GM19023 (cell line): ENCODE data around the gene SLC50A1.
"Not testable (repeated sequence)": the region's sequence is repeated elsewhere in the genome, so short reads cannot be mapped to it uniquely, and the experiment has no call there.

Experiments
- ATAC-seq: cut with Tn5 transposase; IDR thresholded peaks from one replicate; pipeline ENCODE4 v1.9.1; 2021; ENCODE audit warnings: mild to moderate bottlenecking, moderate library complexity; ENCODE audit not compliant: unreplicated experiment

Gene SLC50A1

DNA sequence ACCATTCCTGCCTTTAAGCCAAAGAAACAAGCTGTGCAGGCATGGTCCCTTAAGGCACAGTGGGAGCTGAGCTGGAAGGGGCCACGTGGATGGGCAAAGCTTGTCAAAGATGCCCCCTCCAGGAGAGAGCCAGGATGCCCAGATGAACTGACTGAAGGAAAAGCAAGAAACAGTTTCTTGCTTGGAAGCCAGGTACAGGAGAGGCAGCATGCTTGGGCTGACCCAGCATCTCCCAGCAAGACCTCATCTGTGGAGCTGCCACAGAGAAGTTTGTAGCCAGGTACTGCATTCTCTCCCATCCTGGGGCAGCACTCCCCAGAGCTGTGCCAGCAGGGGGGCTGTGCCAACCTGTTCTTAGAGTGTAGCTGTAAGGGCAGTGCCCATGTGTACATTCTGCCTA lies 1.3 kb upstream of the SLC50A1 start:
- no peak for ATAC-seq

DNA sequence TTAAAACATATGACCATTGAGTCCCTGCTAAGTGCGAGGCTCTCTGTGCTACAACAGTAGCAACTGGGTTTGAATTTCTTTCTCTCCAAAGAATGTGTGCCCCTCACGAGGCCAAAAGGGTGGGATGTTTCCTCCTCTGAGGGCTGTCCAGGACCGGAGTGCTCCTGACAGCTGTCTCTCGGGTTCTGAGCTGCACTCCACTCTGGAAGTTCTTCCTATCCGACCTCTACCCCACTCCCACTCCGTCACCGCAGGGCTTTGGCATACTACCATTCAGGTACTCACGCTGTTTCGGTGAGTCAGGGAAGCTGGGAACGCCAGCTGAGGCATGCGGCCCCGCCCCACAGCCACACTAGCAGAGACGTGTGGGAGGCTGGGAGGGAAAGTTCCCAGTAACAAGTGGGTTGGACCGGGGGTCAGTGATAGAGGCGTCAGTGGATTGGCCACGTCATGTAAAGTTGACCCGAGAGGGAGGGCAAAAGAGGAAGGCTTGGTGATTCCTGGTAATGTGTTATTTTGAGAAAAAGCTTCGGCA lies 705 bp upstream of the SLC50A1 start:
- peak; percentile 32 for ATAC-seq

DNA sequence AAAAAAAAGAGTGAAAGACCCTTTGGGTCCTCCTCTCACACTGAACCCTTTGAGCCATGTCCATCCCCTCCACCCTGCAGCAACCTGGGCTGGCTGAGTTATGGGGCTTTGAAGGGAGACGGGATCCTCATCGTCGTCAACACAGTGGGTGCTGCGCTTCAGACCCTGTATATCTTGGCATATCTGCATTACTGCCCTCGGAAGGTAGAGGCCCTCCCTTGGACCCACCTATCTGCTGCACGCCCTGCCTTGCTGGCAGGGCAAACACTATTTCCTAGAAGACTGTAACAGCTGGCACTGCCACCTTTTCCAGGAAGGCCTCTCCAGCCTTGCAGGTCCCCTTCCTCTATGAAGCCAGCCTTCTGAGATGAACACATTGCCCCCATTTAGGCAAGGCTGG lies 1.1 kb downstream of the SLC50A1 start:
- no peak for ATAC-seq

DNA sequence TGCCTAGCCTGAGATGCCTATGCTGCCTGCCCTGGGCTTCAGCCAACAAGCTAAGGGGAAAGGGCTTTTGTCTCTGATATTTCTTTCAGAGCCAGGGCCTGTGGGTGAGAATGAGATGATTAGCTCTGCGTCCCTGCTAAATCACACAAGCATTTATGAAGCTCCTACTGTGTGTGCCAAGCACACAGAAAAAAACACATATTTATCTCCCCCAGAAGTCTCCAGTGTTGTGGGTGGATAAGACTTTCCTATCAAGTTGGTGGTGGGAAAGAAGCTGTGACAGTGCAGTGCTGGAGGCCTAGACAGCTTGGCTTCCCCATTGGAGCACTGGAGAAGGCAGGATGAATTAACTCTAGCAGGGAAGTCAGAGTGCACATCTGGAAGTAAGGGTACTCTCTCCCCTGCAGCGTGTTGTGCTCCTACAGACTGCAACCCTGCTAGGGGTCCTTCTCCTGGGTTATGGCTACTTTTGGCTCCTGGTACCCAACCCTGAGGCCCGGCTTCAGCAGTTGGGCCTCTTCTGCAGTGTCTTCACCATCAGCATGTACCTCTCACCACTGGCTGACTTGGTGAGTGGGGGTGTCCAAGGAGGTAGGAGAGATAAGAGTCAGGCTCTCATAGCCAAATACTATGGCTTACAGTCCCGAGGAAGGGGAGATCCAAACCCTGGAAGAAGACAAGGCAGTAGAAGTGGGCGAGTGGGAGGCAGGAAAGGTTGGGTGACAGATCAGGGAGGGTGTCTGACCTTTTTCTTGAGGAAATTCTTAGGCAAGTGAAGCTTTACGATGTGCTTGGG lies 1.7 kb downstream of the SLC50A1 start:
- ATAC-seq, result no peak

DNA sequence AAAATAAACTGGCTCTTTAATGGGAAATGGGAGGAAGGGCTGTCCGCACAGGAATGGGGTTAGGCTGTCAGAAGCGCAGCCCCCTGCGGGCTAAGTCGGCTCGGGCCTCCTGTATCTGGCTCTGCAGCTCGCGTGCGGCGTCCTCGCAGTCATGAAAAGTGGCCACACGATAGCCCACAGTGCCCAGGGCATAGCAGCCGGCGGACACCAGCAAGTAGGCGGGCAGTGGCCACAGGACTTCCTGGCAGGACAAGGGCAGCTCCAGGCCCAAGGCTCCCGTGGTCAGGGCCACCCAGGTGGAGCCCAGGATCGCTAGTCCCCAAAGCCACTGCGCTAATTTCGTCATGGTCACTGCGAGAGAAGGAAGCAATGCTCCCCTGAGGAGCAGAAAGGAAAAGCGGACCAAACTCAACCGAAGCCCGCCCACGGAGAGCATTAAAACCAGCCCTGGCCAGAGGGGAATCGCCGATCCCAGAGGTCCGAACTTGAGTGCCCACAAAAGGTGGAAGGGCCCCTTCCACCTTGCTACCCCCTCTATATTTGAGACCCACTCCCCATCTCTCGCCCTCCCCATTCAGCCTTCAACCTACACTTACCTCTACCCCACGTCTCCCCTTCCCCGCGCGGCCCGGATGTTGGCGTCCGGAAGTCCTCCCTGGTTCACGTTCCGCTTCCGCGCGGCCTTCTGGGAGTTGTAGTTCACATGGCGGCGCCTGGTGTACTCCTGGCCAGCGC lies 4.4 kb downstream of the SLC50A1 start, which contains the start of gene DPM3:
Gene DPM3 (minus strand): TSS at position 637 of the 735 bp plus-strand sequence. CDS start 291 bp downstream, at position 346.
- ATAC-seq, result peak; percentile 69

DNA sequence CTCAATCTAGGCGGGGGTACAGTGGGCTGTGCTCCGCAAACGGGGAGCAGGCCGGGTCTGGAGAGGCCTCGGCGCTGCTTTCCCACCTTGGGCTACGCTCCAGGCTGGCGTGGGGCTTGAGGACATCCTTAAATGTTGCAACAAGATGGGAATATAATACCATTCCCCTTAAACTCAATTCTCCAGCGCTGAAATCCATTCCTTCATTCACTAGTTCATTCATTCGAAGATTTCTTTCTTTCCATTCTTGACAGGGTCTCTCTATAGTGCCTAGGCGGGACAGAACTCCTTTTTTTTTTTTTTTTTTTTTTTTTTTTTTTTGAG lies 4.9 kb downstream of the SLC50A1 start:
- no peak for ATAC-seq

DNA sequence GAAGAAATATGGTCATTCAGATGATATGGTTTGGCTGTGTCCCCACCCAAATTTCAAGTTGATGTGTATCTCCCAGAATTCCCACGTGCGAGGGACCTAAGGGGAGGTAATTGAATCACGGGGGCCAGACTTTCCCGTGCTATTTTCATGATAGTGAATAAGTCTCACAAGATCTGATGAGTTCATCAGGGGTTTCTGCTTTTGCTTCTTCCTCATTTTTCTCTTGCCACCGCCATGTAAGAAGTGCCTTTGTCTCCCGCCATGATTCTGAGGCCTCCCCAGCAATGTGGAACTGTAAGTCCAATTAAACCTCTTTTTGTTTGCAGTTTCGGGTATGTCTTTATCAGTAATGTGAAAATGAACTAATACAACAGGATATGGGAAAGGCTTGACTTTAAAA lies 6.1 kb downstream of the SLC50A1 start:
- ATAC-seq, result no peak

DNA sequence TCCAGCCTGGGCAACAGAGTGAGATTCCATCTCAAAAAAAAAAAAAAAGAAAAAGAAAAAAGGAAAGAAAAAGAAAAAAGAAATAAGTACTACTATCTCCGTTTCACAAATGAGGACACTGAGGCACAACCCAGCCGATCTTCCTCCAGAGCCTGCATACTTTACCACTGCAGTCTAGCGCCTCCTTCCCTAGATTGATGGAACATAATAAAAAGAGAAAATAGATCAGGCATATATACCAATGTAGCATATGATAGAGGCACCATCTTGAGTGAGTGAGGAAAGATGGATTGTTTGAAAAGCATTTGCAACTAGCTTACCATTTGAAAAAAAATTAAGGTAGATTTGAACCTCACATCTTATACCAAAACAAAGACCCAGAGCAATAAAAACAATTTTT lies 9.8 kb downstream of the SLC50A1 start:
- no peak for ATAC-seq

DNA sequence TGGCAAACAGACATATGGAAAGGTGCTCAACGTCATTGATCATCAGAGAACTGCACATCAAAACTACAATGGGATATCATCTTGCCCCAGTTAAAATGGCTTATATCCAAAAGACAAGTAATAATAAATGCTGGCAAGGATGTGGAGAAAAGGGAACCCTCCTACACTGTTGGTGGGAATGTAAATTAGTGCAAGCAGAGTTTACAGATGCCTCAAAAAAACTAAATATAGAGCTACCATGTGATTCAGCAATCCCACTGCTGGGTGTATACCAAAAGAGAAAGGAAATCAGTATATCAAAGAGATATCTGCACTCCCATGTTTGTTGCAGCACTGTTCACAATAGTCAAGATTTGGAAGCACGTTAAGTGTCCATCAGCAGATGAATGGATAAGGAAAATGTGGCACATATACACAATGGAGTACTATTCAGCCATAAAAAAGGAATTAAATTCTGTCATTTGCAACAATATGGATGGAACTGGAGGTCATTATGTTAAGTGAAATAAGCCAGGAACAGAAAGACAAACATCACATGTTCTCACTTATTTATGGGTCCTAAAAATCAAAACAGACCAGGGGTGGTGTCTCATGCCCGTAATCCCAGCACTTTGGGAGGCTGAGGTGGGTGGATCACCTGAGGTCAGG lies 20.5 kb downstream of the SLC50A1 start:
- ATAC-seq, result not testable (repeated sequence)

DNA sequence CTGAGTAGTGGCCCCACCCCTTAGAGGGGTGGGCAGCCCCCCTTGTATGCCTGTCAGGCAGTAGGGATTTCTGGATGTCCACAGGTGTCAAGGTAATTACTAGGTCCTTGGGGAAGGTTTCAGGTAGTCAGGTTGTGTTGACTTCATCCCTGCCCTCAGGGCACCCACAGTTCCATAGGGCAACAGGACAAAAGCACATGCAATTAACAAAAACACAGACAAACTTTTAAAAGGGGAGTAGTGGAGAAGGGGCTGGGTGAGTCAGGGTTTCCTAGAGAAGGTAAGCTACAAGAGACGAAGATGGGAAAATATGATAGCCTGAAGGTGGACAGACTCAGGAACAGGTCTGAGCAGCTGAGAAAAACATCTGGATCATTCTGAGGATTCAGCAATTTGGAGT lies 23.3 kb downstream of the SLC50A1 start:
- ATAC-seq, result no peak

DNA sequence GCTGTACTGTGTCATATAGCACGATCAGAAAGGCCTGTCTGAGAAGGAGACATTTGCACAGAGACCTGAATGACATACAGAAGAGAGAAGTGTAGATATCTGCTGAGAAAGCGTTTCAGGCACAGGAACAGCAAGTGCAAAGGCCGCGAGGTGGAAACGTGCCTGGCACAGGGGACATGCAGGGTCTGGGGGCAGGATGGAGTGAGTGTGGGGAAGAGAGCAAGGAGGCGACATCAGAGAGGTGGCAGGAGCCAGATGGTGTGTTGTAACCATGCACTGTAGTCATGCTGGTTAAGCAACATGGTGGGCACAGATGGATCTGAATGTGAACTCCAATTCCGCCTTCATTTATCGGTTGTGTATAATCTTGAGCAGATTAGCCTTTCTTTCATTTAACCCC lies 24.5 kb downstream of the SLC50A1 start:
- ATAC-seq, result no peak

DNA sequence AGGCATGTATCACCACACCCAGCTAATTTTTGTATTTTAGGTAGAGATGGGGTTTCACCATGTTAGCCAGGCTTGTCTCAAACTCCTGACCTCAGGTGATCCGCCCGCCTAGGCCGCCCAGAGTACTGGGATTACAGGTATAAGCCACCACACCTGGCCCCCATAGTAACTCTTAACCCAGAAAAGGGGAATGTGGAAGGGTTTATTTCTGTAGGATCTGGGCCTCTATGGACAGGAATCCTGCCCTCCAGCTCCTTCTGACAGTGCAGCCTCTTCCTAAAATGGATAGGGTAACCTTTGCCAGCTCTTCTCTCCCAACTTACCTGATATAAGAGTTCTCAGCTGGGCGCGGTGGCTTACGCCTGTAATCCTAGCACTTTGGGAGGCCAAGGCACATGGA lies 27.0 kb downstream of the SLC50A1 start:
- ATAC-seq, result not testable (repeated sequence)

DNA sequence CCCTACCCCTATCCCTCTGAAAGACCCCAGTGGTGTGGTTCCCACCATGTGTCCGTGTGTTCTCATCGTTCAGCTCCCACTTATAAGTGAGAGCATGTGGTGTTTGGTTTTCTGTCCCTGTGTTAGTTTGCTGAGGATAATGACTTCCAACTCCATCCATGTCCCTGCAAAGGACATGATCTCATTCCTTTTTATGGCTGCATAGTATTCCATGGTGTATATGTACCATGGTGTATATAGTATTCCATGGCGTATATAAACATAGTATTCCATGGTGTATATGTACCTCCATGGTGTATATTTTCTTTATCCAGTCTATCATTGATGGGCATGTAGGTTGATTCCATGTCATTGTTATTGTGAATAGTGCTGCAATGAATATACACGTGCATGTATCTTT lies 28.1 kb downstream of the SLC50A1 start:
- not testable (repeated sequence) for ATAC-seq

DNA sequence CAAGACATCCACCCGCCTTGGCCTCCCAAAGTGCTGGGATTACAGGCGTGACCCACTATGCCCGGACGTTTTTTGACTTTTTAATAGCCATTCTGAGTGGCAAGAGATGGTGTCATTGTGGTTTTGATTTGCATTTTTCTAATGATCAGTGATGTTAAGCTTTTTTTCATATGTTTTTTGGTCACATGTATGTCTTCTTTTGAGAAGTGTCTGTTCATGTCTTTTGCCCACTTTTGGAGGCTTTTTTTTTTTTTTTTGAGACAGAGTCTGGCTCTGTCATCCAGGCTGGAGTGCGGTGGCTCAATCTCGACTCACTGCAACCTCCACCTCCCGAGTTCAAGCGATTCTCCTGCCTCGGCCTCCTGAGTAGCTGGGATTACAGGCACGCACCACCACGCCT lies 29.0 kb downstream of the SLC50A1 start:
- not testable (repeated sequence) for ATAC-seq

DNA sequence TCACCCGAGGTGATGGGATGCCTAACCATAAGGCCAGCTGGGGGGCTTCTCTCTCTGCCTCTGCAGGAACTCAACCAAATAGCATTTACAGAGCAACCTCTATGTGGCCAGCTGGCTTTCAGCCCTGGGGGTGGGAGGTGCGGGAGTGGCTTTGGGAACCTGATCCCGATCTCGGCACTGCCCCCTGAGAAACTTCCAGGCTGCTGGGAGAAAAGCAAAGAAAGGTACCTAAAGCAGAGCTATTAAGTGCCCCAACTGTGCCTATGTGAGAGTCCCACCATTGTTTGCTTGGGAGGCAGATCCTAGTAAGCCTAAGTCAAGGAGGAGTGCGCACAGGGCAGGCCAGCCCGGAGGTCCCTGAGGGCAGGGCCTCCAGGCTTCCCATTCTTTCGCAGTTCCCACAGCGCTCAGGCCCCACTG lies 30.4 kb downstream of the SLC50A1 start:
- no peak for ATAC-seq

DNA sequence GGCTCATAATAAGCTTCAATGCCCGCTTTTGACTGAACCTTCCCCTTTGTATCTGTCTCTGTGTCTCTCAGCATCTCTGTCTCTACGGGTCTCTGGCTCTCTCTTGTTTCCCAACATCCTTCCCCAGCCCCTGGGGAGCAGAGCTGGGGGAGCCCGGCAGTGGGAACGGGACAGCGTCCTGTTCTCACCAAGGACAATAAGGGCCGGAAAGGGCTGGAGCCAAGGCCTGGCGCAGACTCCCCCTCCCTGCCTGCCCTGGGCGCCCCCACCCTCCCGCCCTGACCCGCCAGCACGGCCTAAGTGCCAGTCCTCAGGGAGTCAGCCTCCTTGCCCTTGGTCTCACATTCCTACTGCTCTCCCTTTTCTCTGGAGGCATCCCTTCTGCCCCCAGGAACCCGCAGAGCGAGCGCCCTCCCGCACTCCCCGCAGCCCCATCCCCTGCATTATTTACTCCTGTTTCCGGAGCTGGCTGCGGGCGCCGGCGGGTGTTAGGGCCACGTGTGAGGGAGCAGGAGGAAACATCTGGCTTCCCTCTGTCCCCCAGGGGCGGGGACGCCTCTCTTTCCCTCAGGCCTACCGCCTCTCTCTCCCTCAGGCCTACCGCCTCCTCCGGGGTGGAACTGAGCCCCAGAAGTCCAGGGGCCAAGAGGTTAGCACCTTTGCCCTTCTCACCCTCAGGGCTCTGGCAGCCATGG lies 31.0 kb downstream of the SLC50A1 start:
- ATAC-seq, result no peak

DNA sequence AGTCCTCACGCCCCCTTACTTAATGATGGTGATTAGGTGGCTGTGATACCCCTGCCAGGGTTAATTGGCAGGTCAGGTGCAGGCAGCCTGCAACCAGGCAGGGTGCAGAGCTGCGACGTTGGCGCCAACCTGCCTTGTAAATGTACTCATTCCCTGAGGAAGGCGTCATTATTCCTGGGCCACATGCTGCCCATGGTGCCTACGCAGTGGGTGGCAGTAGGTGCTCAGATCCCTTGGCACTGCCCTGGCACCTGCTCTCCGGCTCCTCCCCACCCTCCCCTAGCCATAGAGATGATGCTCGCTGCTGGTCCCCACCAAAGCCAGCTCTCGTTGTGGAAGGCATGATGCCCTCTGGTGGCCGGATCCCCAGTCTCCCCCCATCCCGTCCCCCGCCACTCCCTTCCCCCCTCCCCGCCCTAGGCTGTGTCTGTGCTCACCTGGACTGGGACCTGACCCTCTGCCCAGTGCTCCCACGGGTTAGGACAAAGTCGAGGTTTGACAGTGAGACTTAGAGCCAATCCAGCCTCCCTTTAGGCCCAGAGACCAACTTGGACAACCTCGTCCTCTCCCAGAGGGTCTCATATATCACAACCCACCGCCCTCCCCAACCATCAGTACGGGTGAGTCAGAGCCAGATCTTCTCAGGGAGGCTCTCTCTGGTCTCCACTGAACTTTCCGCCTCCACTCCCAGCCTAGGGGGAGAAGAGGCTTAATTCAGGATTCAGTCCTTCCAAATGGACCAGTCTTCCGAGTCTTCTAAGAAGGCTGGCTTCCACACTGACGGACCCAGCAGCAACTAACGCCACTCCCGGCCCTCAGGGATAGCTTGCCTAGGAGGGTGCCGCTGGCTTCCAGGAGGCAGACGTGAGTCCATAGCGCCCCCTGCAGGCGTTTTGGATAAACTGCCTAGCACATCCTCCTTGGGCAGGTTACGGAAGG lies 31.8 kb downstream of the SLC50A1 start:
- no peak for ATAC-seq

DNA sequence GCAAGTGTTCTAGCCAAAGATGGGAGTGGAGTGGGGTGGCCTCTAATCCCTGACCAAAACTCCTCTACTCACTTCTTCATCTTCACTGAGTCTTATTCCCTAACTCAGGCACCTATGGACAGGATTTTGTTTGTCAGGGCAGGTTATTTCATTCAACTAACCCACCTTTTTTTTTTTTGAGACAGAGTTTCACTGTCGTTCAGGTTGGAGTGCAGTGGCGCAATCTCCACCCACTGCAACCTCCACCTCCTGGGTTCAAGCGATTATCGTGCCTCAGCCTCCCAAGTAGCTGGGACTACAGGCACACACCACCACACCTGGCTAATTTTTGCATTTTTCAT lies 32.4 kb downstream of the SLC50A1 start:
- not testable (repeated sequence) for ATAC-seq

DNA sequence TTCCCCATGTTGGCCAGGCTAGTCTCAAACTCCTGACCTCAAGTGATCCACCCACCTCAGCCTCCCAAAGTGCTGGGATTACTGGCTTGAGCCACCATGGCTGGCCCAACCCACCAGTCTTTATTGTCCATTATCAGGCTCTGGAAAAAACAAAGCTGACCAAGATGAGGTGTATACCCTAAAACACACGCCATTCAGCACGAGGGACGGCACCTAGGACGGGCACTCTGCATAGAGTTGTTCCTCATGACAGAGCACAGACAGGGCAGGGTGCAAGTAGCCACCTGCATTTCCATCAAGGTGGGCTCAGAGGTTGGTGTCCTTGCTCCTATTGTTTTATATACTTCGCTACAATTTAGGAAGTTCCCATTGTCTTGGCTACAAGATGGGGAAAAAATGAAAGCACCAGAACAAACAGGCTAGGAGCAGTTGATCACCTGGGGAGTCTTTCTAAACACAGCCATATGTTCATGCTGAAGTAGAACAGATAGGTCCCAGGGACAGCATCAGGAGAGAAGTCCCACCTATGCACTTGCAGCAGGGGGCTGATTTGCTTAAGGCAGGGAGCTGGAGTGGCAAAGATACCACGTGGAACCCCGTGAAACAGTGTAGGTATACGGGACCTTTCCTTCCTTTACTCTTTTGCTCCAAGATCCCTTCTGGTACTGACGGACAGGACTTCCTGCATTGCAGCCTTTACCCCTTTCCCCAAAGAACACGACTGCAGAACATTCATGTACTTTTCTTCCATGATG lies 33.0 kb downstream of the SLC50A1 start:
- ATAC-seq, result no peak
